Stimulated activated CD8-positive, alpha-beta memory T cell treated with anti-CD3 and anti-CD28 coated beads, Interleukin-4, amount 100 ng/mL, for 4 hours (primary cell): ENCODE results near the gene PCDHGC5.

Experiments
- DNase-seq, 2 donors: peaks; one replicate each; pipeline ENCODE4 v3.0.0-alpha.2; 2020; ENCODE audit warnings: low read depth in 2 of 2, low spot score in 1 of 2

The PCDHGC5 gene

DNA sequence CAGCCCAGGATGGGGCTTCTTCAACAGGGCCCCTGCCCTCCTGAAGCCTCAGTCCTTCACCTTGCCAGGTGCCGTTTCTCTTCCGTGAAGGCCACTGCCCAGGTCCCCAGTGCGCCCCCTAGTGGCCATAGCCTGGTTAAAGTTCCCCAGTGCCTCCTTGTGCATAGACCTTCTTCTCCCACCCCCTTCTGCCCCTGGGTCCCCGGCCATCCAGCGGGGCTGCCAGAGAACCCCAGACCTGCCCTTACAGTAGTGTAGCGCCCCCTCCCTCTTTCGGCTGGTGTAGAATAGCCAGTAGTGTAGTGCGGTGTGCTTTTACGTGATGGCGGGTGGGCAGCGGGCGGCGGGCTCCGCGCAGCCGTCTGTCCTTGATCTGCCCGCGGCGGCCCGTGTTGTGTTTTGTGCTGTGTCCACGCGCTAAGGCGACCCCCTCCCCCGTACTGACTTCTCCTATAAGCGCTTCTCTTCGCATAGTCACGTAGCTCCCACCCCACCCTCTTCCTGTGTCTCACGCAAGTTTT lies 23.6 kb downstream of the PCDHGC5 start:
- DNase-seq = peak; percentile 59 to 84

DNA sequence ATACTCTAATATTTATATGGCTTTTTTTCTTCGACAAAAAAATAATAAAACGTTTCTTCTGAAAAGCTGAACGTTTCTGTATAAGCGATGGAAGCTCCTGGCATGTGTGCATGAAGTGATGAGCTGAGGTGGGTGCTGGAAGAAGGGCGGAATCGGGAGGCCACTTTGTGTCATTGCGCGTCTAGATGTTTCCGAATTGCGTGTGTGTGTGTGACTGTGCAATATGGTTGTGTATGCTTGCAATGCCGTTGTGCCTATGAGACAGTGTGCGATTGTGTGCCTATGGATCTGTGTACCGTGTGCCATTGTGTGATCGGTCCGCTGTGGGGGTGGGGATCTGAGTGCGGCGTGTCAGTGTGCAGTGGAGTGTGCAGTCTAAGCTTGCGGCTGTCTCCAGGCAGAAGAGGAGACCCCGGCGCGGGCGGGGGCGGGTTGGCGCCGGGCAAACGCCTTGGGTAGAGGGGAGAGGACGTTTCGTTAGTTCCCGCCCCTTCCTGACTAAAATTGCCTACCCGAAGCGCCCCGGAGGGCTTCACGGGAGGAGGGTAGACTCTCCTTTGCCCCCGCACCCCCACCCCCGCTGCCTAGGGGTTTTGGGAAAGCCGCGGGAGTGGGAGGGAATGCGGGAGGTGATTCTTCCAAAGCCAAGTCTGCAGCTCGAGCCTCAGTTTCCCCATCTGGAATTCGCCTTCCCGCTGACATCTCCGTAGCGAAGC lies 24.2 kb downstream of the PCDHGC5 start:
- no peak for DNase-seq

DNA sequence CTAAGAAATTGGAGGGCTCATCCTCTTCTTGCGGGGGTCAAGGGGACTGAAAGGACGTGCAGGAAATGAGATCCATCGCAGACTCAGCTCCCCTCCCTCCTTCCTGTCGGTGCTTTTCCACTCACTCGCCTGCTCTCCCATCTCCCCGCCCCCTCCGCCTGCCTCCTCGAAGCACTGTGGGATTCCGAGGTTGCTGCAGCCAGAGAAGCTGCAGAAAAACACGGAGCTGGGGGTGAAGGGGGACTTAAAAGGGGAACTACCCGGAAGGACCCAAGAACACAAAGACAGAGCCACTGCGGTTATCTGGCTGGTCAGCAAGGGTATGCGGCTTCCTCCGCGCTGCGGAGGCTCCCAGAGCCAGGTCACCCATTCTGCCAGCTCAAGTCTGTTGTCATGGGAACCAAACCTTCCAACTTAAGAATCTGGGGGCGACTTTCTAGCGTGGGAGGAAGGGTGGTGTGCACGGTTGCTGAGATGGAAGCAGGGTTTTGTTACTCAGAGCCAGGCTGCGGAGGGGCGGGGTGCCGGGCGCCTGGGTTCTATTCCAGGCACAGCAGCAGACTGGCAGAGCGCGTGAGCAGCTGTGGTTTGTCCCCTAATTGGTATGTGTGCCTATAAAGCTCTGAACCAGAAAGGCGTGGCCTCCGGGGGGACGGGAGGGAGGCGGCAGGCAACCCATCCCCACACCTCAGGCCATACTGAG lies 24.9 kb downstream of the PCDHGC5 start:
- DNase-seq = peak; percentile 39 to 60

DNA sequence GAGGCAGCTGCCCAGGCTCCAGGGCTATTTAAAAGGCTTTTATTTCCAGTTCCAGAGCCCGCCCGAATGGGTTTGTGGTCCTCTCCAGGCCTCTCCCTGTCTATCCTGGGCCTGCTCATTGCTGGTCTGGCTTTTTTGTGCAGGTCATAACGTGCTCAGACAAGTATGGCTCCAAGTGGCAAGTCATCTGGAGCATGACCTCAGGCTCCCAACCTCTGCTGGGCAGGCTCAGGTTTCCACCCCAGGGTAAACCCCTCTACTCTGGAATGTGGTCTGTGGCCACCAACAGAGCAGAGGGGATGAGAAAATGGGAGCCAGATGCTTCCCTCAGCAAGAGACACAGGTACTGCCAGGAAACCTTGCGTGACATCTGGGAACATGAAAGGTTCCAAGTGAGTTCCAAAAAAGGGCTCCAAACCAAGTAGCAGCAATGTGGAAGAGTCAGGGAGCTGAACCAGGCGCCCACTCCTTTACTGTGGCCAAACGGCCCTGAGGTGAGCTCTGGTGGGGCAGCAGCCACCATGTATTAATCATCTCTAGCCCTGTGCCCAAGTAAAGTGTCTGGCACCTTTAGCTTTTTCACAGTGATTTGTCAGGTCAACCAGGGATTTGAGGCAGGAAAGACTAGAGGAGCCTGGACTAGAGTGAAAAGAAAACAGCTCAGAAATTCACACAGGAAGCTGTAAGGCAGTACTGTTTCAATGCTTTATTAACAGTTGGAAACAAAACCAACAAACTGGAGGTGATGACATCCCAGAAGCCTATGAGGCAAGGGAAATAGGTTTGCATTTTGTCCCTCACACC lies 25.7 kb downstream of the PCDHGC5 start:
- DNase-seq = no peak

DNA sequence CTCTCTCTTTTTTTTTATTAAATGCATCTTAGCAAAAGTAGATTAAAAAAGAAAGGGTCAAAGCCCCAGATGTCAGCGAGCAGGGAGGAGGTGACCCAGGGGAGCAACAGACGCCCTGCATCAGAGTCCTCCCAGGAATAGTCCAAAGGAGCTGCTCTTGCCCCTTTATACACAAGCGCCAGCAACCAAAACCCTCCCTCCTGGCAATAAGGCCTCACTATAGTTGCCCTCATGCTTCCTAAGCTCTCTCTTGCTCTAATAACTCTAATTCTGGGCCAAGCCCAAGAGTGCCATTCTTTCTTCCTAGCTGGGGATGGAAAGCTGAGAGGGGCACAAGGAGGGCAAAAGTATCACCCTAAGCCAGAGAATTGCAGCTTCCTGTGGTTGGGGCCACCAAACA lies 26.3 kb downstream of the PCDHGC5 start:
- no peak for DNase-seq

DNA sequence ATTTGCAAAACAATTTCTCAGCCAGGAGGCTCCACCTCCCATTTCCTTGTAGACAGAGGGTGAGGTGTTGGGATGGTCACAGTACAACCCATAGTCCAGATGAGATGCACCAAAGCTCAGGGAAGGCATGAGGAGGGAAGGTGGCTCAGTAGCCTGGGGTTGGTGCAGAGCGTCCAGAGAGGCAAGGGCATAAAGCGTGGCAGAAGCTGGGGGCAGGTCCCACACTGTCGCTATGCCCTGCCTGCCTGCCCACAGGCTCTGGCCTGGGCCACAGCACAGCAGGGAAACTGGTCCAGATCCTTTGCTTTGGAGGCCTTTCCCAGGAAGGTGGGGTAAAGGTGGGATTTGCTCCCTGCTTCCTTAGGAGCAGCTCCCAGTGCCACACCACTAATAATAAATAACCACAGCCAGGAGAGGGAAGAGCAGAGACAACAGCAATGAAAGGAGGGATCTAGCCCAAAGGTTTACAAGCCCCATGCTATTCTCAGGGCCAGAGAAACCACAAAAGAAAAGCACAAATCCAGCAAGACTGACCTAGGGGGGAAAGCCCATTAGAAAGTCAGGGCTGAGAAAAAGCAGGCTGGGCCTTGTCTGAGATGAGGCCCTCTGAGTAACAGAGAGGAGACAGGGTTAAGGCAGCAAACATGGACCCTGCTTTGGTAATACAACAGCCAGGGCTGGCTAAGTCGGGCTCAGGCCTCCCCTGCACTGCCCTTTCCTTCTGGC lies 27.2 kb downstream of the PCDHGC5 start:
- DNase-seq = no peak

DNA sequence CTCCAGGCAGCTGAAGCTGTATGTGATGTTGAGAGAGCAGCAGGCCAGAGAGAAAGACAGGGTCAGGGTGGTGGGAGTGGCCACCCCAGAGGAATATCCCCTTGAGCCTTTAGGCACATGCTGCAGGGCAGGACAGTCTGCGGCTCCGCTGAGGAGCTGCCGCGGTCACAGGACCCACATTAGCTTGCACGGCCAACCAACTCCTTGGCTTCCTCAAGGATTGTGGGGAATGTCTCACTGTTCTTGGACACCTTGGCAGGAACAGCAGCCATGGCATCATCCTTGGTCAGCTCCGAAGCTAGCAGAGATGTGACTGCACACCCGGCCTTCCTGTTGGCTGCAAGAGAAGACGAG lies 27.8 kb downstream of the PCDHGC5 start:
- no peak for DNase-seq

DNA sequence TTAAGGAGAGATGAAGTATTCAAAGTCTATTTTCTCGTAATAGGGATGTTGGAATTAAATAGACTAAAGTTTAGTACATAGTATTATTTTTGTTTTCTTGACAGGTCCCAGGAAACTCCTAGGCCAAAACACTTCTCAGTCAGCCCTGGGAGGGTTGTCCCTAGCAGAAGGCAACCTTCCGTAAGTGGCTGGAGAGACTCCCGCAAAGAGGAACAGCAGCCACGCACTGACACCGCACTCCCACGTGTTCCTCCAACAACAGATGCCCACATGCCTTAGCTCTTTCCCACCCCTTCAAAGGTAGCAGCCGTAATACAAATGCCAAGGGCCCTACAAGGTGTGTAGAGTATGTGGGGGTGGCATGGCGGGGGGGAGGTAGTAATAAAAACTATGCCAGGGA lies 28.4 kb downstream of the PCDHGC5 start:
- DNase-seq = no peak

DNA sequence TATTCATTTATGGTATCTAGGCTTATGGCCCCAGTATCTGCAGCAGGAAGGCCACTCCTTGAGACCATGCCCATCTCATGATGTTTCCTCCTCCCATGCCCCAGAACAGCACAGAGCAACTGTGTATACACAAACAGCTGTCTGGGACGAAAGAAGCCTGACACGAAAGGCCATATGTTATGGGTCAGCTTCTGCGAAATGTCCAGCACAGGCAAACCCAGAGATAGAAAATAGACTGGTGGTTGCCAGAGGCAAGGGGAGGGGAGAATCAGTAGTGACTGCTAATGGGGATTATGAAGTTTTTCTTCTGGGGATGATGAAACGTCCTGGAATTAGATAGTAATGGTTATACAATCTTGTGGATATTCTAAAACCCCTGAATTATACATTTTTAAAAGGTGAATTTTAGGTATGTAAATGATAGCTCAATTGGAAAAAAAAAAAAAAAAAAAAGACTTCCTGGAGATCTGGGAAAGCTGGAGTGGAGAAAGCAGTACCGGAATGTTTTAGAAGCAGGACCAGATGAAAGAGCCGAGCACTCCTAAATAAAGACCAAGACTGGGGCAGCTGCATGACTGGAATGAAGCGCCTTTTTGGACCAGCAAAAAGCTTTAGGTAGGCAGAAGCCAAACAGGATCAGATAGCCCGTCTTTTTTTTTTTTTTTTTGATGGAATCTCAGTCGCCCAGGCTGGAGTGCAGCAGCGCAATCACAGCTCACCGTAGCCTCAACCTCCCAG lies 29.2 kb downstream of the PCDHGC5 start:
- DNase-seq = no peak

DNA sequence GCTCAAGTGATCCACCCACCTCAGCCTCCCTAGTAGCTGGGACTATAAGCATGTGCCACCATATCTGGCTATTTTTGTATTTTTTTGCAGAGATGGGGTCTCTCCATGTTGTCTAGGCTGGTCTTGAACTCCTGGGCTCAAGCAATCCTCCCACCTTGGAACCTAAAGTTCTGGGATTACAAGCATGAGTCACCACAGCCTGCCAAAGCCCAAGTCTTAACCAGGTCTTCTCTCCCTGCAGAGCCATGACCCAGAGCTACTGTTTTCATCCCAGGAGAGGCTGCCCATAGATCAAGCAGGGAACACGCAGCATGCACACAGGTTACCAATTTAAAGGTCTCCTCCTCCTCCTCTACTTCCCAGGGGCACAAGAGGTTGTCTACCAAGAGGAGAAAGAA lies 29.7 kb downstream of the PCDHGC5 start:
- no peak for DNase-seq

DNA sequence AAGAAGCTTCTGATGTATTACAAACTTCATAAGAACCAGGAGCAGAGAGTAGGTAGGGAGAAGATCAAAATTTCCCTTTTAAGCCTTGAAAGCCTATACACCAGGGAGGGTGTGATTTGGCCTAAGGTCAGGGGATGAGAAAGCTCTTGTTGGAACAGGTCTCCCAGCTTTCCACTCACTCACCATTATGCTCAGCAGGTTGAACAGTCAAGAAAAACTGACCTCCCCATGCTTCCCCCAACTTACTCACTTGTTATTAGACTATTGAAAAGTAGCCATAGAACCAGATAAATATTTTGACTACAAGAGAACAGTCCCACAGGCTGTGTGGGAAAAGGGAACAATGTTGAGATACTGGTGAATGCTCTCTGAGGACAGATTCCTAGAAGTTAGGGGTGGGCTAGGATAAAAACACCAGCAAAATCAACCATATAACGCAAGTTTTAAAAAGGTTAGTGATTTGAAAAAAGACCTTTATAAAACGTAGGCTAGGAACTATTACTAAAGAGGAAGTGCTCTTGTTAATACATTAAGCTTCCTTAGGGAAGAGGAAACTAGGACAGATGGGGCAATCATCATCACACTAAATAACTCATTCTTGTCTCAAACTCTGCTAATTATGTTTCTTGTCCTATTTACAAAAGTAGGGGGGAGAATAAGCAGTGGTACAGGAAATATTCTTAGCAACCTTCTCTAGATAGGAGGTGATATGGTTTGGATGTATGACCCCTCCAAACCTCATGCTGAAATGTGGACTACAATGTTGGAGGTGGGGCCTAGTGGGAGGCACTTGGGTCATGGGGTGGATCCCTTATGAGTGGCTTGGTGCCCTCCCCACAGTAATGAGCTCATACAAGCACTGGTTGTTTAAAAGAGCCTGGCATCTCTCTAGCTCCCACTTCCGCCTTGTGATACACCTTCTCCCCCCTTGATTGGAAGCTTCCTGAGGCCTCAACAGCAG lies 31.0 kb downstream of the PCDHGC5 start:
- DNase-seq = no peak

DNA sequence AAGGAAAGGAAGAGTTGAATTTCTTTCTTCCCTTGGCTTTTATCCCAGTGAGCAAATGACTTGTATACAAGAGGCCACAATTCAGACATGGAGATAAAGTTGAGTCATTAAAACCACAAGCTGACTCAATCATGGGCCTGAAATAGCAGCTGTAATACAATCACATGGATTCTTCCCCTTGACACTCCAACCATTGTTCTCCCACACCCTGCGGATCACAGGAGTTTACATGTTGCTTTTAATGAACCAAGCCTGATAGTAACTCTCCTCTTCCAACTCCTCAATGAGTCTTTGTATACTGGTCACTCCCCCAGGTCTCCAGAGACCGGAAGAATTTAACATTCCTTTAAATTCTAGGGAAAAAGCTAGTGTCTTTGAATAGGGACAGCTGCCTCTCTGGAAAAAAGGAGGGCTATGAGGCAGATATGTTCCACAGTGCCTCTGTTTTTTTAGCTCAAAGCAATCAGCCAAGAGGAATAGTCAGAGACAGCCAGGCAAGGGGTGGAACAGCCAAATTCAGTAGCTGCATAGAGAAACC lies 32.4 kb downstream of the PCDHGC5 start:
- no peak for DNase-seq

DNA sequence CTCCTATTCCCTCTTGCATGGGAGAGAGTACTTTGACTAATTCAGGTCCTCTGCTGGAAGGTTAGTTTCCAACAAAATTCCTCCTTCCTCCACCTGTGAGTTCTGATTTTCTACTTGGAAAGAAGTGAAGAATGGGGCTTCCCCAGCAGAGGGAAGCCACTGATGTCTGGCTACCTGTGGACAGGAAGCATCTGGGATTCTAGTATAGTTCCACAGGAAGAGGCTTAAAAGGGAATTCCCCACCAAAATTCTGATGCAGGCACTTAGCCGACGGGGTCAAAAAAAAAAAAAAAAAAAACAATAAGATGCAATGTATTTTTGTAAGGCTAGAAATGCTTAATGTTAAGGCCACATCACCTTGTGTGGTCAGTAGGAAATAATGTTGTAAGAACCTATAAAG lies 33.4 kb downstream of the PCDHGC5 start:
- no peak for DNase-seq

DNA sequence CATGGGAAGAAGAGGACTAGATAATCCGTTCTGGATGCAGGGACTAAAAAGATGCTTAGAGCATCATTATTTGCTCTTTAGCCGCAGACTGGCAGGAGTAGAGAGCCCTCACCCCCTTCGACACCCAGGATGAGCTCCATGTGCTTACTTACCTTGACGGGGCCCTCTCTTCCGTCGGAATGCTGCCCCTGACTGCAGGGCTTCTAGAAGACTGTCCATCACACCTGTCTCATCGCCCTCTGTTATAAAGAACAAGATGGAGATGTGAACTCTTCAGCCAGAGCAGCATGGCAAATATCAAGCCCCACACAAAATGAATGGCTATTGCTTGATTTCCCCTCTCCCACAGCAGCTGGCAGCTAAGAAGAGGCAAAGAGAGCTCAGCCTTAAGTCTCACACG lies 35.1 kb downstream of the PCDHGC5 start:
- no peak for DNase-seq

DNA sequence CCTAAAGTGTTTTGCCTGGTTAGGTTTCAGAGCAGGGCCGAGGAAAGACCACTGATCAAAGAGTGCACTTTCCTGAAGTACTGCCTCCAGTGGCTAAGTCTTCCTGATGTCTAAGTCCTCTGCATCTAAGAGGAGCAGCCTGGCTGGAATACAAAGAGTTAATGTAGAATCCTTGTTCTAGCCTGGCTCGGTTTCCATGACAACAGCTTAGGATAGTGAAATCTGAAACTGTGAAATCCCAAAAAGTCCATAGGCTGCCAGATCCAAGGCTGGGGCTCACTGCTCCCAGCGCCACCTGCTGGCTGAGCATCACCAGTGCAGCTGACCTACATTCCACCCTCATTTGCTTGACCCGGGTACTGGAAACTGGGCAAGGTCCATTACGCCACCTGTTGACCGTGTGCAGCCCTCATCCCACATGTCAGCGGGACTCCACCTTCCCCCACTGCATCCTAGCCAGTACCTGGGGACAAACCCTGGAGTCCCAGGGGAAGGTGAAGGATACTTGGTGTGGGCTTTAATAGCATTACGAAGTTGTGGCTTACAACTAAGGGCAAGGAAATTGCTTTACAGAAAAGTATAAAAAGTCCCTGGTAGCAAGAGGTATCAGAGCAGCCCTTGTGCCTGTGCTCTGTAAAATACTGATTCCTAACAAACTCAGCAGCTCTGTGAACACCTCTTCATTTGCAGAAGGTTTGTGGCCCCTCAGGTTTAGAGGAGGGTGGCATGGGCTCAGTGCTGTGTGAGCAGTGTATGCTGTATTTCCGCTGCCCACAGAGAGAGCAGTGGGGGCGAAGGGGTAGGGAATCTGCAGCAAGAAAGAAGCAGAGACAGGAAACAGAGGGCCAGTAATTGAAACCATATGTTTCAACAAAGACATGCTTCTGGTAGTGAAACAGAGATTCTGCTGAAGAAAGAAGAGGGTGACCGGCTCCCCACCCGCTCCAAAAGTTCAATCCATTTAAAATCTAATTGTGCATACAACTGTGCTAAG lies 36.0 kb downstream of the PCDHGC5 start:
- no peak for DNase-seq

DNA sequence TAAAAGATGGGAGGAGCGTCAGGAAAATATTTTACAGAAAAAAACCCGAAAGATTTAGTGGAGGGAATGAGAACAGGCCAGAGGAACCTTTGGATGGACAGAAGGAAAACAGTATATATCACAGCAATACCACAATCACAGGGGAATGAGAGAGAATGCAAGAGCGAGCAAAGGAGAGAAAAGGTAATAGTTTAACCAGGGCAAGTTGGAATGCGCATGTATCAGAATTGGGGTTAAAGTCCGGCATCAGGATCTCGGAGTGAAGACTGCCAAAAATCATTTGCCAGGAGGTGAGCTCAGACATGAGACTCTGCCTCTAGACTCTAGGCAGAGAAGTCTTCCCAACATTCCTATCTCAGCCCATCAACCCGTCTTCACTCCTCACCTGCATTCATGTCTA lies 36.8 kb downstream of the PCDHGC5 start:
- DNase-seq = no peak

DNA sequence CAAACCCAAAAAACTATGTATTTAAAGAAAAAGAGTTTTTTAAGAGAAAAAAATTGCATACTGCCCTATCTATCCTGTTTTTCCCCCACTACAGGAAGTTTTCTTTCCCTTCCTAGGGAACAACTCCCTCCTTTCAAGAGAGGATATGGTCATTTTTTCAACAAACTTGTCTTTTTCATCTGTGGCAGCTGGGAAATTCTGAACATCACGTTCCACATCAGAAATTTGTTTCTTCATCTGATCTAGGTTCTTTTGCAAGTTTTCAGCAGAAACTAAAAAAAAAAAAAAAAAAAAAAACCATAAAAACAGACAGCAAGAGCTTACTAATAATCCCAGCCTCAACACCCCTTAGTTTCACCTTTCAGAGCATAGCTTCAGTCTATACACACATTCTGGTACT lies 38.5 kb downstream of the PCDHGC5 start:
- DNase-seq = no peak
